Measurements from ENCODE around the gene QTRT2. TPM values are rescaled to one million over a fixed set of nuclear protein-coding genes. Genes with fewer than 3 reads are reported as not detected.

QTRT2 gene
- total RNA-seq (2012; rRNA removed), result 24.5 and 27.4 TPM in 2 replicates

GRCh38 chr3:114056130-114057010 lies at the start of gene QTRT2, which contains the start of gene CCDC191:
Gene QTRT2 (plus strand): TSS chr3:114056737. CDS start chr3:114065258, 8,521 bp downstream.
Gene CCDC191 (minus strand): TSS chr3:114056526. CDS start chr3:114056466, 60 bp downstream.
- Histone ChIP-seq H3K9me3 (replicated peaks; ENCODE audit: low read length) (no peaks in the 10 kb centered on the region), H3K4me2 (ENCODE audit: low read length) (peak within 1 kb of the TSS; percentile 85), H3K4me3 (ENCODE audit: low read length) (peak within 1 kb of the TSS; percentile 89), H3K27me3 (ENCODE audit: control insufficient read depth, insufficient read depth, low read length) (no peaks in the 10 kb centered on the region), H3K4me1 (ENCODE audit: control insufficient read depth, insufficient read depth, low read length) (peaks cover 13% of the 10 kb centered on the region), H3K9ac (ENCODE audit: low read depth, low read length) (peak within 1 kb of the TSS; percentile 85), H3K36me3 (ENCODE audit: insufficient read depth, low read length) (no peaks in the 10 kb centered on the region)

- no peaks in the 10 kb centered on the region for H3K4me1 ChIP-seq (ENCODE audit: control insufficient read depth, insufficient read depth, low read length)
- no peak overlapping the region for H3K9ac ChIP-seq (ENCODE audit: low read depth, low read length)
- no peaks in the 10 kb centered on the region for H3K9me3 ChIP-seq (replicated peaks; ENCODE audit: low read length)
- no peaks in the 10 kb centered on the region for H3K27me3 ChIP-seq (ENCODE audit: control insufficient read depth, insufficient read depth, low read length)
- no peak overlapping the region for H3K4me3 ChIP-seq (ENCODE audit: low read length)
- H3K36me3 ChIP-seq (ENCODE audit: insufficient read depth, low read length), result no peaks in the 10 kb centered on the region
- no peak overlapping the region for H3K4me2 ChIP-seq (ENCODE audit: low read length)
Measured at GRCh38 chr3:114011059-114011797, 45.3 kb upstream of the QTRT2 start.

- no peak overlapping the region for H3K9ac ChIP-seq (ENCODE audit: low read depth, low read length)
- no peaks in the 10 kb centered on the region for H3K9me3 ChIP-seq (replicated peaks; ENCODE audit: low read length)
Measured at GRCh38 chr3:114014211-114014610, 42.3 kb upstream of the QTRT2 start.

GRCh38 chr3:114019486-114019885 lies 37.1 kb upstream of the QTRT2 start:
- Histone ChIP-seq H3K4me3 (ENCODE audit: low read length) (no peak overlapping the region), H3K4me1 (ENCODE audit: control insufficient read depth, insufficient read depth, low read length) (no peaks in the 10 kb centered on the region), H3K9me3 (replicated peaks; ENCODE audit: low read length) (no peaks in the 10 kb centered on the region), H3K4me2 (ENCODE audit: low read length) (no peak overlapping the region), H3K36me3 (ENCODE audit: insufficient read depth, low read length) (no peaks in the 10 kb centered on the region), H3K27me3 (ENCODE audit: control insufficient read depth, insufficient read depth, low read length) (no peaks in the 10 kb centered on the region), H3K9ac (ENCODE audit: low read depth, low read length) (no peak overlapping the region)

More at GRCh38 chr3:114014211-114014610, 42.3 kb upstream of the QTRT2 start:
- Histone ChIP-seq H3K4me2 (ENCODE audit: low read length) (no peak overlapping the region), H3K27me3 (ENCODE audit: control insufficient read depth, insufficient read depth, low read length) (no peaks in the 10 kb centered on the region), H3K4me1 (ENCODE audit: control insufficient read depth, insufficient read depth, low read length) (no peaks in the 10 kb centered on the region), H3K4me3 (ENCODE audit: low read length) (no peak overlapping the region), H3K36me3 (ENCODE audit: insufficient read depth, low read length) (no peaks in the 10 kb centered on the region)

GRCh38 chr3:114020907-114021306 lies 35.6 kb upstream of the QTRT2 start:
- Histone ChIP-seq H3K4me1 (ENCODE audit: control insufficient read depth, insufficient read depth, low read length) (no peaks in the 10 kb centered on the region), H3K4me2 (ENCODE audit: low read length) (no peak overlapping the region), H3K36me3 (ENCODE audit: insufficient read depth, low read length) (no peaks in the 10 kb centered on the region), H3K9ac (ENCODE audit: low read depth, low read length) (no peak overlapping the region), H3K4me3 (ENCODE audit: low read length) (no peak overlapping the region), H3K27me3 (ENCODE audit: control insufficient read depth, insufficient read depth, low read length) (no peaks in the 10 kb centered on the region), H3K9me3 (replicated peaks; ENCODE audit: low read length) (no peaks in the 10 kb centered on the region)

- no peaks in the 10 kb centered on the region for H3K4me1 ChIP-seq (ENCODE audit: control insufficient read depth, insufficient read depth, low read length)
- H3K27me3 ChIP-seq (ENCODE audit: control insufficient read depth, insufficient read depth, low read length), result no peaks in the 10 kb centered on the region
- no peak overlapping the region for H3K4me3 ChIP-seq (ENCODE audit: low read length)
- H3K9me3 ChIP-seq (replicated peaks; ENCODE audit: low read length), result no peaks in the 10 kb centered on the region
- no peak overlapping the region for H3K4me2 ChIP-seq (ENCODE audit: low read length)
- H3K36me3 ChIP-seq (ENCODE audit: insufficient read depth, low read length), result no peaks in the 10 kb centered on the region
- H3K9ac ChIP-seq (ENCODE audit: low read depth, low read length), result no peak overlapping the region
Measured at GRCh38 chr3:114022145-114022802, 34.3 kb upstream of the QTRT2 start.

GRCh38 chr3:114025451-114025850 lies 31.1 kb upstream of the QTRT2 start:
- H3K9ac ChIP-seq (ENCODE audit: low read depth, low read length), result no peak overlapping the region
- H3K9me3 ChIP-seq (replicated peaks; ENCODE audit: low read length), result no peaks in the 10 kb centered on the region
- no peaks in the 10 kb centered on the region for H3K36me3 ChIP-seq (ENCODE audit: insufficient read depth, low read length)
- H3K4me2 ChIP-seq (ENCODE audit: low read length), result no peak overlapping the region
- no peak overlapping the region for H3K4me3 ChIP-seq (ENCODE audit: low read length)
- no peaks in the 10 kb centered on the region for H3K4me1 ChIP-seq (ENCODE audit: control insufficient read depth, insufficient read depth, low read length)
- no peaks in the 10 kb centered on the region for H3K27me3 ChIP-seq (ENCODE audit: control insufficient read depth, insufficient read depth, low read length)

- H3K36me3 ChIP-seq (ENCODE audit: insufficient read depth, low read length), result no peaks in the 10 kb centered on the region
- H3K9ac ChIP-seq (ENCODE audit: low read depth, low read length), result no peak overlapping the region
- no peaks in the 10 kb centered on the region for H3K27me3 ChIP-seq (ENCODE audit: control insufficient read depth, insufficient read depth, low read length)
- H3K4me1 ChIP-seq (ENCODE audit: control insufficient read depth, insufficient read depth, low read length), result no peaks in the 10 kb centered on the region
- no peaks in the 10 kb centered on the region for H3K9me3 ChIP-seq (replicated peaks; ENCODE audit: low read length)
- H3K4me3 ChIP-seq (ENCODE audit: low read length), result no peak overlapping the region
- no peak overlapping the region for H3K4me2 ChIP-seq (ENCODE audit: low read length)
Measured at GRCh38 chr3:114026331-114026730, 30.2 kb upstream of the QTRT2 start.

- no peak overlapping the region for H3K9ac ChIP-seq (ENCODE audit: low read depth, low read length)
- H3K27me3 ChIP-seq (ENCODE audit: control insufficient read depth, insufficient read depth, low read length), result no peaks in the 10 kb centered on the region
- no peak overlapping the region for H3K4me2 ChIP-seq (ENCODE audit: low read length)
- H3K4me1 ChIP-seq (ENCODE audit: control insufficient read depth, insufficient read depth, low read length), result no peaks in the 10 kb centered on the region
- no peaks in the 10 kb centered on the region for H3K36me3 ChIP-seq (ENCODE audit: insufficient read depth, low read length)
- no peaks in the 10 kb centered on the region for H3K9me3 ChIP-seq (replicated peaks; ENCODE audit: low read length)
- no peak overlapping the region for H3K4me3 ChIP-seq (ENCODE audit: low read length)
Measured at GRCh38 chr3:114033721-114034120, 22.8 kb upstream of the QTRT2 start.

GRCh38 chr3:114034211-114034610 lies 22.3 kb upstream of the QTRT2 start:
- no peaks in the 10 kb centered on the region for H3K4me1 ChIP-seq (ENCODE audit: control insufficient read depth, insufficient read depth, low read length)
- no peaks in the 10 kb centered on the region for H3K9me3 ChIP-seq (replicated peaks; ENCODE audit: low read length)

More at GRCh38 chr3:114034211-114034610, 22.3 kb upstream of the QTRT2 start:
- Histone ChIP-seq H3K4me3 (ENCODE audit: low read length) (no peak overlapping the region), H3K36me3 (ENCODE audit: insufficient read depth, low read length) (no peaks in the 10 kb centered on the region), H3K4me2 (ENCODE audit: low read length) (no peak overlapping the region), H3K9ac (ENCODE audit: low read depth, low read length) (no peak overlapping the region), H3K27me3 (ENCODE audit: control insufficient read depth, insufficient read depth, low read length) (no peaks in the 10 kb centered on the region)

Data from skeletal muscle satellite cell (primary cell).